ENCODE measurements around the gene CPNE1. TPM values are rescaled to one million over a fixed set of nuclear protein-coding genes. Genes with fewer than 3 reads are reported as not detected.

The CPNE1 gene
- total RNA-seq, 2 donors from 2014 or later: 269 to 280 TPM

DNA sequence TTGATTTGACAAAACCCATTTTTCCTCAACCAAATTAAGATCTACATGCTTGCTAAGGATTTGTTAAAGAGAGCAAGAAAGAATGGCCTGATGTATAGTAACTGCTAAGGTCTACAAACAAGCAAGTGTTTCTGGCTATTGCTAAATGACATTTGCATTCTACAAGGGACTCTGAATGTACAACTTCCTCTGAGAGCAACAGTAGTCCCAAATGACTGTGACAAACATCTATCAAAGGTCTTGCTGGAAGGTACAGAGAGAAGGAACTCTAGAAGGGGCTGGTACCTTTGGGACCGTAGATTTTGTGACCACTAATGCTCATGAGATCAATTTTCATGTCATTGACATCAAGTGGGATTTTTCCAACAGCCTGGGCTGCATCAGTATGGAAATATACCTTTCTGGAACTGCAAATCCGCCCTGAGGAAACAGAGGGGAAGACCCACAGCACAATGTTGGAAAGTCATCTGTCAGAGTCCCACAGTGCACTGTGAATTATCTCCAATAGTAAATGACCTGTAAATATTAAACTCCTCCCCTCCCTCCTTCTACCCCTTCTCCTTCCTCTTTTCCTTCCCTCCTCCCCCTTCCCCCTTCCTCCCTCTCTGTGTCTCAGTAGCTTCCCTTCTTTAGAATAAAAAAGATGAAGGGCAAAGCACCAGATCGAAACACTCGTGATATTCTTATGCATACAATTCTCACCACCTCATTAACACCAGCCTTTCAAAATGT lies 15.9 kb upstream of the CPNE1 start:
- Mint-ChIP-seq H3K27me3 (no peaks in the 10 kb centered on the region), H3K27ac (peak overlapping the region; percentile 17), H3K9me3 (no peaks in the 10 kb centered on the region), H3K36me3 (ENCODE audit: low read depth) (peaks cover 66% of the 10 kb centered on the region), H3K4me1 (no peaks in the 10 kb centered on the region), H3K4me3 (no peak overlapping the region)
- no peak for ATAC-seq (replicated peaks)

DNA sequence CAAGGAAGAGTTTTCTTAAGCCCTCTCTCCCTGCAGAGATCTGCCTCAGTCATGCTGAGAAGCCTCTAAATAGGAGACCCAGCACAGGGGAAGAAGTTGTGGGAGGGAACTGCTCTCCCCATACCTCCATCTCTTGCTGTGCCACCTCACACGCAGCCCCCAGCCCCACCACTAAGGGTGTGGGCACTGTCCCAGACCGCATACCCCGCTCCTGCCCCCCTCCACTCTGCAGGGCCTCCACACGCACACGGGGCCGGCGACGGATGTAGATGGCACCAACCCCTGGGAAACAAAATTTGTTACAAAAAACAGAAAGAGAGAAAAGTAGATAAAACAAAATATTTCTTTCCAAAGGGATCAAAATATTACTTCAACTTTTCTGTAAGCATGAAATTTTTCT lies 10.2 kb upstream of the CPNE1 start:
- Mint-ChIP-seq H3K27me3 (no peaks in the 10 kb centered on the region), H3K27ac (no peak overlapping the region), H3K4me3 (no peak overlapping the region), H3K9me3 (no peaks in the 10 kb centered on the region), H3K36me3 (ENCODE audit: low read depth) (peaks cover 88% of the 10 kb centered on the region), H3K4me1 (no peaks in the 10 kb centered on the region)
- ATAC-seq (replicated peaks): no peak

DNA sequence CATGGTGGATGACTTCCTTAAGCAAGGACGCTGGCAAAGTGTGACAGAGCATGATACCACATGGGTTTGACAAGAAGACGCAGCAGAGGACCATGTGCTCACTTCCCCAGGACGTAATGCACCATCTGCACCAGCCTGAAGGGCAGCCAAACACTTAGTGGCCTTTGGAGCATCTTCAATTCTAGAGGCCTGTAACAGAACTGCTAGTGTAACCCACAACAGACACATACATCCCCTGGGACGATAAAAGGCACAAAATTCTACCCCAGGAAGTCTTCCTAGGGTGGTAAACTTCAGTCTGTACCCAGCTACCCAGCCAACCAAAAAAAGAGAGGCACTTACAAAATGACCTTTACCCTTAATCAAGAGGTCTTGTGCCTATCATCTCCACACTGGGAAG lies 9.2 kb upstream of the CPNE1 start:
- no peak for ATAC-seq (replicated peaks)
- no peak overlapping the region for H3K27ac Mint-ChIP-seq
- H3K4me1 Mint-ChIP-seq: no peaks in the 10 kb centered on the region
- H3K36me3 Mint-ChIP-seq (ENCODE audit: low read depth): peaks cover 90% of the 10 kb centered on the region
- no peaks in the 10 kb centered on the region for H3K9me3 Mint-ChIP-seq
- no peaks in the 10 kb centered on the region for H3K27me3 Mint-ChIP-seq
- no peak overlapping the region for H3K4me3 Mint-ChIP-seq

DNA sequence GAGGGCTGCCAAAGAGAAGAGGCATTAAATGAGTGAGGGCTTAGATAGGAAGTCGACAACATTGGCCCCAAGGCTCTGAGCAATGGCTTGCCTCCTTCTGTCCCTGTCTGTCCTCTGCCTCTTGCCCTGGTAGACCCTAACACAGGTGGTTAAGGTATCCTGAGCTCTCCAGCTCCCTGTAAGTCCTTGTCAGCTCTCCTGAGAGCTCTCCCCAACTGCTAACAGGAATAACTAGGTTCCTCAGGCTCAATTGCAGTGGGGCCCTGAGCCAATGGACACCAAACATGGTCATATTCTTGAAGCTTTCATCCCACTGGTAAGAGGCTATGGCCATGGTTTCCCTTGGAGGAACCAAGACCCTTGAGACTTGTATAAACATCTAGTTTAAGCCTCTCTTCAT lies 5.0 kb upstream of the CPNE1 start:
- H3K36me3 Mint-ChIP-seq (ENCODE audit: low read depth): peaks cover 64% of the 10 kb centered on the region
- no peaks in the 10 kb centered on the region for H3K27me3 Mint-ChIP-seq
- no peaks in the 10 kb centered on the region for H3K9me3 Mint-ChIP-seq
- no peak for ATAC-seq (replicated peaks)
- H3K4me3 Mint-ChIP-seq: no peak overlapping the region
- peak overlapping the region; percentile 16 for H3K27ac Mint-ChIP-seq
- H3K4me1 Mint-ChIP-seq: peaks cover 4% of the 10 kb centered on the region

DNA sequence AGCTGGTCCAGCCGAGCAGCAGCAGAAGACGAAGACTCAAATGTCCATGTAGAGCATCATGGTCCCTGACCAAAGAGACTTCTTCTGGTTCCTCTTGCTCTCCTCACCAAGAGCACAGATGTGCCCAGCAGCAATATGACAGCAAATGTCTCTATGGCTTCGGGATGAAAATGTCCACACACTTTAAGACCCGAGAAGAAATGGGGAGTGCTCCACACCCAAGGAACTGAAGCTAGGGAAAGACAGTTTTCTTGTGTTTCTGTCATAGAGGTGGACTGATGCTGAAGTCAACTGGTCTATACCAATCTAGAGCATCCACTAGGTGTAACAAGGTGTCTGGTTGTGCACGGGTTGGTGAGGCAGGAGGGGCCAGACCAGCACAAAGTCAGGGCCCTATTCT lies 4.5 kb upstream of the CPNE1 start:
- peaks cover 67% of the 10 kb centered on the region for H3K36me3 Mint-ChIP-seq (ENCODE audit: low read depth)
- no peak overlapping the region for H3K4me3 Mint-ChIP-seq
- peaks cover 4% of the 10 kb centered on the region for H3K4me1 Mint-ChIP-seq
- no peaks in the 10 kb centered on the region for H3K9me3 Mint-ChIP-seq
- no peak for ATAC-seq (replicated peaks)
- H3K27me3 Mint-ChIP-seq: no peaks in the 10 kb centered on the region
- peak overlapping the region; percentile 16 for H3K27ac Mint-ChIP-seq

DNA sequence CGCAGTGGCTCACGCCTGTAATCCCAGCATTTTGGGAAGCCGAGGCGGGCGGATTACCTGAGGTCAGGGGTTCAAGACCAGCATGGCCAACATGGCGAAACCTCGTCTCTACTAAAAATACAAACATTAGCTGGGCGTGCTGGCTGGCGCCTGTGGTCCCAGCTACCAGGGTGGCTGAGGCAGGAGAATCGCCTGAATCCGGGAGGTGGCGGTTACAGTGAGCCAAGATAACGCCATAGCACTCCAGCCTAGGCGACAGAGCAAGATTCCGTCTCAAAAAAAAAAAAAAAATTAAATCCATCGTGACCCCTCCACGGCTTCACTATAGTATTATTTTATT lies 1.2 kb upstream of the CPNE1 start:
- no peaks in the 10 kb centered on the region for H3K27me3 Mint-ChIP-seq
- no peaks in the 10 kb centered on the region for H3K9me3 Mint-ChIP-seq
- H3K27ac Mint-ChIP-seq: no peak overlapping the region
- peaks cover 67% of the 10 kb centered on the region for H3K36me3 Mint-ChIP-seq (ENCODE audit: low read depth)
- no peak for ATAC-seq (replicated peaks)
- H3K4me3 Mint-ChIP-seq: no peak overlapping the region
- peaks cover 27% of the 10 kb centered on the region for H3K4me1 Mint-ChIP-seq

DNA sequence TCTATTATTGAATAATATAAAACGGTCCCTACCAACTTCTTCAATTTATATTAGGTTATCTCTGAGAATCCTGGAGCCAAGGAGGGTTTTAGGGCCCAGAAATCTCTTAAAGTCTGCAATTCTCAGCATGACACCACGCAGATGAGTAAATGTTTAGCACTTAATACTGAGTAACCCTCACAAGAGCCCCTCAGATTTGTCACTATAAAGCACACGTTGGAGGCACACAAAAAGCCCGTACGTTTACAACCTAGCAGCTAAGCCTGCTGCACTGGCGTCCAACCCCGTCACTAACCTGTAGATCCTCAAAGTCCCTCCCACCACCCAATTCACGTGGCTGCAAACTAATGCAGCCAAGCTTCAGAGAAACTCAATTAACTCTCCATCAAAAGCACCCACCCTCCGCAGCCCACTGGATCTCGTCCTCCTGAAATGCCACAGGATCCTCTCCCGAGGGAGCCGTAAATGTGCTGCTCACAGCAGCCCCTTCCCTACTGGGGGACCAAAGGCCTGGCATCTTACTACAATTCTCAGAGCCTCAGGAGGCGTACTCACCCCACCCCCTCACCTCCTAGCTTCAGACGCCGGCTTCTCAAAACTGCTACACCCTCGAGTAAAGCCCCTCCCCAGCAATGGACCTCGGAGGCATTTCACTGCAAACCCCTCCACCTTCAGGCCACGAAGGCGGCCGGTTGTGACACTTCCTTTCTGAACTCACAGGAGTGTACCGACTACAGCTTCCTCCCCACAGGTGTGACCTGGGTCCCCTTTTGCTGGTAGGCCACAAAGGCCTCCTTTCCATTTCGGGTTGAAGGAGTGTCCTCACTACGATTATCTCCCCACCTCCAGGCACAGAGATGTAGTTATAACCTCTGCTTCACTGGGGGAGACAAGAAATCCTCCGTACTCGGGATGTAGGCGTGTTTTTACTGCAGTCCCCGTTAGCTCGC lies 909 bp downstream of the CPNE1 start:
- Mint-ChIP-seq H3K9me3 (no peaks in the 10 kb centered on the region), H3K27me3 (no peaks in the 10 kb centered on the region), H3K27ac (peak overlapping the region; percentile 87), H3K4me1 (peaks cover 43% of the 10 kb centered on the region), H3K36me3 (ENCODE audit: low read depth) (peaks cover 63% of the 10 kb centered on the region), H3K4me3 (peak overlapping the region; percentile 90)
- ATAC-seq (replicated peaks): peak; percentile 25

DNA sequence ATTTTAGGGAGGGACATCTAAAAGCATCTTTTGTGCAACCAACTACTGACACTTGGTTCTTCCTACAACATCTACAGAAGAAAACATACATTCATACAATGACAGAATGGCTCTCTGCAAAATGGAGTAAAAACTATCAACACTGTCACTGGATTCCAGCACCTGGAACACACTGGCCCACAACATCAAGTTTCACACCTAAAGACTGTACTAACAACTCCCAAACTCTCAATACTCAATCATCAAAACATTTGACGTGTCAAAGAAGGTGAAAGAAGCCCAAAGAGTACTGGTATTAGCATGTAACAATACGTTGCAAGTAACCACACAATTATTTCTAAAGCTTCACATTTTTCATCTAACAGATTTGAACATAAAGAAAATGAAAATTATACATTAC lies 2.1 kb downstream of the CPNE1 start:
- Mint-ChIP-seq H3K9me3 (no peaks in the 10 kb centered on the region), H3K4me3 (peak overlapping the region; percentile 90), H3K36me3 (ENCODE audit: low read depth) (peaks cover 67% of the 10 kb centered on the region), H3K27ac (peak overlapping the region; percentile 87), H3K4me1 (peaks cover 46% of the 10 kb centered on the region), H3K27me3 (no peaks in the 10 kb centered on the region)
- ATAC-seq (replicated peaks): peak; percentile 15

DNA sequence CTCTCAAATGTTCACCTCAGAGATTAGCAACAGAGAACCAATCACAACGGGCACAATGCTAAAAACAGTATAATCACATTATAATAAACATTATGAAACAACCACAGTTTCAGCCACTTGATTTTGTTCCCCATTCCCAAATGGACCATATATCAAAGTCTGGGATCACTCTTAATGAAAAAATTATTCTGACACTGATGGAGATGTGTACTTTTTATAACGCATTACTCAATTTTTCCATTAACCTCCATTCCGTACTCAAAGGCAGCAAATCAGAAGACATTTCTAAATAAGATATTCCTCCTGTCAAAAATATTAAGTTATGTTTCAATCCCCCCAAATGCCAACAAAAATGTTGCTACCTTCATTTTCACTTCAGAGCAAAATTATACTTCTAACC lies 2.8 kb downstream of the CPNE1 start:
- ATAC-seq (replicated peaks): no peak
- peak overlapping the region; percentile 90 for H3K4me3 Mint-ChIP-seq
- H3K36me3 Mint-ChIP-seq (ENCODE audit: low read depth): peaks cover 73% of the 10 kb centered on the region
- peak overlapping the region; percentile 87 for H3K27ac Mint-ChIP-seq
- peaks cover 52% of the 10 kb centered on the region for H3K4me1 Mint-ChIP-seq
- H3K27me3 Mint-ChIP-seq: no peaks in the 10 kb centered on the region
- H3K9me3 Mint-ChIP-seq: no peaks in the 10 kb centered on the region

DNA sequence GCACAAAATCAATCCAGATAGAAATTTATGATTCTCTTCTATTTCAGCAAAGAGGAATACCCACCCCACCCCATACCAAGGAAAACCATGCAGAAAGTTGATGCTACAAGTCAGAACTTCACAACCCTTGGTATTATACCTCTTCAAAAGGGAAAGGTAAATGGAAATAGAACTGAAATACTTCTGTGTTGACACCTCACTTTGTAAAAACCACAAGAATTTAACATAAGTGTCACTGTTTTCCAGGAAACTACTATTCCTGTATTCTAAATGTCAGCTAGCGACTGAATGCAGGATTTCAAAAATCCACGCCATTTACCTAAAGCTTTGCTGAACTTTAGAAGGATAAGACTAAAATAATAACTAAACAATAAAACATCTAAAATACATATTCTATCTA lies 3.6 kb downstream of the CPNE1 start:
- H3K27ac Mint-ChIP-seq: peak overlapping the region; percentile 87
- H3K36me3 Mint-ChIP-seq (ENCODE audit: low read depth): peaks cover 79% of the 10 kb centered on the region
- H3K27me3 Mint-ChIP-seq: no peaks in the 10 kb centered on the region
- H3K4me1 Mint-ChIP-seq: peaks cover 52% of the 10 kb centered on the region
- H3K9me3 Mint-ChIP-seq: no peaks in the 10 kb centered on the region
- peak; percentile 50 for ATAC-seq (replicated peaks)
- H3K4me3 Mint-ChIP-seq: peak overlapping the region; percentile 90

DNA sequence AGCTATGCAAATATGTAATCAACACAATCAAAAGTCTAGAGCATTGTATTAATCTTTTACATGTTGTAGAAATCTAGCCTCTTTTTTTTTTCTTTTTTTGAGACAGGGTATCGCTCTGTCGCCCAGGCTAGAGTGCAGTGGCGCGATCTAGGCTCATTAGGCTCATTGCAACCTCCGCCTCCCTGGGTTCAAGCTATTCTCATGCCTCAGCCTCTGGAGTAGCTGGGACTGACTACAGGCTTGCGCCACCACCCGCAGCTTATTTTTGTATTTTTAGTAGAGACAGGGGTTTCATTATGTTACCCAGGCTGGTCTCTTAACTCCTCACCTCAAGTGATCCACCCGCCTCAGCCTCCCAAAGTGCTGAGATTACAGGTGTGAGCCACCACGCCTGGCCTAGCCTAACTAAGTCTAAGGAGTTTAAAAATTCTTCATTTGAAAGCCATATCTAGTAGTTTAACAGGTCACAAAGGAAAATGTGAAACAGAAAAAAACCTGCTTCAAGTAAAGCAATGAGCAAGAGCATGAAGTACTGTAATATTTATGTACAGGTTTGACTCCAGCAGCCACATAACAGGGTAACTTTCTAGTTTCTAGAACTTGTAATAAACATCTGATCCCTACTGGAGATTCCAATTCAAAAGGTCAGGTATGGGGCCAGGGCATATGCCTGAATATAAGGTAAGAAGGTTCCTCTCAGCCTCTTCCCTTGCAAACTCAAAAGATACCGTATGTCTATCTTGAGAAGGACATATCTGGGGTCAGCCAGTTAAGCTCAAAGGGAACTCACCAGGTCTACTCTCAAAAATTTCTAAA lies 4.4 kb downstream of the CPNE1 start:
- peak overlapping the region; percentile 90 for H3K4me3 Mint-ChIP-seq
- no peaks in the 10 kb centered on the region for H3K27me3 Mint-ChIP-seq
- H3K4me1 Mint-ChIP-seq: peaks cover 52% of the 10 kb centered on the region
- H3K27ac Mint-ChIP-seq: peak overlapping the region; percentile 87
- no peaks in the 10 kb centered on the region for H3K9me3 Mint-ChIP-seq
- peak; percentile 67 for ATAC-seq (replicated peaks)
- peaks cover 79% of the 10 kb centered on the region for H3K36me3 Mint-ChIP-seq (ENCODE audit: low read depth)

DNA sequence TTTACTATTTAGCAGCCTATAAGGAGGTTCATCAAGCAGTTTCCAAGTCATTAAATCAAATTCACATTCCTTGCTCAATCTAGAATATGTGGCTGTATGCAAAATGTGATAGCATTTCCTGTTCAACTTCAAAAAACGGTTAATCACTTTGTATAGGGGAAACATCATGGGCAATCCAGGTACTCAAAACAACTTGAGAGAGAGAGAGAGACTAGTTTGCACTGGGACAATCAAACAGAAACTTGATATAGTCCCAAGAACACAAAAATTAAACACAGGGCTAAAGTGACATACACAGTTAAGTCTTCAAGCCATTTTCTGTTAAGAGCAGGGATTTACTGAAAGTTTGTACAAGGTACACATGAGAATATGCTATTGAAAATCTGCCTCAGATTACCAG lies 7.4 kb downstream of the CPNE1 start:
- Mint-ChIP-seq H3K27me3 (no peaks in the 10 kb centered on the region), H3K4me1 (peaks cover 35% of the 10 kb centered on the region), H3K27ac (peak overlapping the region; percentile 74), H3K36me3 (ENCODE audit: low read depth) (peaks cover 52% of the 10 kb centered on the region), H3K4me3 (peak overlapping the region; percentile 57), H3K9me3 (no peaks in the 10 kb centered on the region)
- no peak for ATAC-seq (replicated peaks)

DNA sequence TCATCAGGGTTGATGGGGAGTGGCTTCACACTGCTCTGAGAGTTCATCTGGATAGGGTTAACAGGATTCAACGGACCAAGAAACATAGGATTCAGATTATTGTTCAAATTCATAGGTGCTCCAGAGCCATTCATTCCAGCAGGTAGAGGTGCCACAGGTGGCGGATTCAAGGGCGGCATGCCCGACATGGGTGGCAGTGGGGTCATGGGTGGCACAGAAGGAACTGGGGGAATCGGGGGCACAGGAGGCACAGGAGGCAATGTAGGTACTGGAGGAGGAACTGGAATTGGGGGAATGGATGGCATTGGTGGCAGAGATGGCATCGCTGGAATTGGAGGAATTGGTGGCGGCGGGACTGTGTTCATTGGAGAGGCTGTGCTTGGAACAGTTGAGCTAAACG lies 10.3 kb downstream of the CPNE1 start:
- Mint-ChIP-seq H3K27me3 (no peaks in the 10 kb centered on the region), H3K36me3 (ENCODE audit: low read depth) (peaks cover 30% of the 10 kb centered on the region), H3K4me3 (no peak overlapping the region), H3K9me3 (no peaks in the 10 kb centered on the region), H3K4me1 (peaks cover 27% of the 10 kb centered on the region), H3K27ac (no peak overlapping the region)
- no peak for ATAC-seq (replicated peaks)

DNA sequence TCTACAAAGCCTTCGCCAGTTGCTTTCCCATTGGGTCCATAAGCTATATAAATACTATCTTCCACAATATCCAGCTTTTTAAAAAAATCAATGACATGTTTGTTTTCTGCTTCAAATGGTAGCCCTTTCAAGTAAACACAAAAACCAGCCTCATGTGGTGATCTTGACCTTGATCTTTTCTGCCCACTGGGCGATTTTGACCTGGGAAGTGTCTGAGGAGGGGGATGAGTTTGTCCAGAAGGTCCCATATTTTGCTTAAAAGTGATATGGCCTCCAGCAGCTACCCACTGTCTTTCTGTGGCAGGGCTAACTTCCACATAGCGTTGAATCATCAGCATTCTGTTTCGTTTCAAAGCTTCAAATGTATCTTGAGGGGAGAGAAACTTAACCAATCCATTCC lies 10.8 kb downstream of the CPNE1 start:
- Mint-ChIP-seq H3K27me3 (no peaks in the 10 kb centered on the region), H3K9me3 (no peaks in the 10 kb centered on the region), H3K36me3 (ENCODE audit: low read depth) (peaks cover 25% of the 10 kb centered on the region), H3K4me3 (no peak overlapping the region), H3K4me1 (peaks cover 25% of the 10 kb centered on the region), H3K27ac (no peak overlapping the region)
- no peak for ATAC-seq (replicated peaks)

Measured in activated T-helper 17 cell treated with anti-CD3 and anti-CD28 coated beads, Interleukin-2, amount 50 U/mL, for 72 hours (primary cell).